GM18861 (cell line): ENCODE data around the gene CPS1.
A peak's percentile ranks its signal among the peaks of the same experiment; 100 is the strongest.

Experiments used
- ATAC-seq: cut with Tn5 transposase; IDR thresholded peaks from one replicate; pipeline ENCODE4 v1.9.1; 2021; ENCODE audit not compliant: unreplicated experiment

CPS1 gene

GRCh38 chr2:210556329-210556980 lies at the start of gene CPS1:
Gene CPS1, plus strand, starts transcription at chr2:210556599. Its CDS starts 135 bp downstream, at chr2:210556734.
- no peak for ATAC-seq

DNA sequence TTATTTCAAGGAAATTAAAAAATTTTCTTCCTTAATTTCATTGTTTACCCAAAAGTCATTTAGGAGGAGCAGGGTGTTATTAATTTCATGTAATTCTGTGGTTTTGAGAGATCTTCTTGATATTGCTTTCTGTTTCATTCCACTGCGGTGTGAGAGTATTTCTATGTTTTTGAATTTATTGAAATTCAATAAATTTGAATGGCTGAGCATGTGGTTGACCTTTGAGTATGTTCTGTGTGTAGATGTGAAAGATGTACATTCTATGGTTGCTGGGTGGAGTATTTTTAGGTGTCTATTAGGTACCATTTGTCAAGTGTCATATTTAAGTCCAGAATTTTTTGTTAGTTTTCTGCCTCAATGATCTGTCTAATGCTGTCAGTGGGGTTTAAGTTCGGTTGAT lies 40.5 kb upstream of the CPS1 start:
- ATAC-seq: no peak

GRCh38 chr2:210517264-210517663 lies 39.1 kb upstream of the CPS1 start:
- ATAC-seq: no peak

DNA sequence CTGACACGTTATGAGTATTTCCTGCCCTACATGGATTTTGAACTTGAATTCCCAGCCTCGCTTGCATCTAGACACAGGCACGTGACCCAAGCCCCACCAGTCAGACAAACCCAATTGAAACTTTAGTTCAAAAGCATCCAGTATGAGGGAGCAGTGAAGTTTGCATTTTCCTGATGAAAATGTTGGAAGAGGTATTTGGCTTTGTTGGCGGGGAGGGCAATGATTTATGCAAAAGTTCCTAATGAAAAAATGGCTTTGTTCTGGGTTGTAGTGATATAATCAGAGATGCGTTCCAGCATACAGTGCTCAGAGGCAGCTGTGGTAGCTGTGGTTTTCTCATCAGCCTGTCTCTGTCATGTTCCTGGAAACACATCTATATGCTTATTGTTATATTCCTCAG lies 36.8 kb upstream of the CPS1 start:
- no peak for ATAC-seq

DNA sequence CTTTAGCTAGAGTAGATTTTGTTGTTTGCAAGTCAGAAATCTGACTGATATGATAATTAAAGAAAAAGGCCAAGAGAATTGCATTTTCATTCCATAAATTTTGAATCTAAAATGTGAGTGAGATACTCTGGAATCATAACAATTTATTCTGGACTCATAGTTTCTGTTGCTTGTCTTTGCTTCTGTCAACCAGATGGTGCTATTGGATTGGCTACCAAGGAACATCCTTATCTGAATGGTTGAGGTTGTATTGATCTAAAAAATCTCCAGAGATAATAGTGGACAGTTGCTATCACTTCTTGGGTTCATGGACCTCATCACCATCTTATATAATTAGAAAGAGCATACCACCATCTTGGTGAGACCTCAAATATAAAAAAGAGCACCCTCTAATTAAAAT lies 34.0 kb upstream of the CPS1 start:
- ATAC-seq: no peak

DNA sequence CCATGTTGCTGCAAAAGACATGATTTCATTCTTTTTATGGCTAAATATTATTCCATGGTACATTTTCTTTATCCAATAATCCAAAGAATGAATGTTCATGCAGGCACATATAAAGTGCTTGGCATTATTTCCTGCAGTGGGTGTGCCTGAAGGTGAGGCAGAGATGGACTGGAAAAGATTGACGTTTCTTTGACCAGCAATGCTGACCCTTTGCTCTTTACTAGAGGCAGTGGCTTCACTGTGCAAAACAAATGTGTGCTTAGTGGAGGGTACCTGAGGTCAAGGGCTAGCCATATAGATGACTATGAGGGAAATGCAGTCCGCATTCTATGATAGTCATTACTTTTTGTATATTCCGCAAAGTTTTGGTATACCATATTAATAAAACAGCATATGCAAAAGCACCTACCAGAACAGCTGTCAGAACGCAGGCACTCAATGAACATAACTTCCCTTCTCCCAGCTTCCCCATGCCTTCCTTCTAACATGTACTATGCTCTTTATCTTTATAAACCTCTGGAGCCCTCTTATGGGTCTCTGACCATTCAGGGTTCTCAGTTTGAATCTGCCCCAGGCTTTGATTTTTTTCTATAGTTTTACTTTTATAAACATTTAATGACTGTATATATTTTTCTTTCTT lies 32.6 kb upstream of the CPS1 start:
- ATAC-seq: no peak

GRCh38 chr2:210524533-210524932 lies 31.9 kb upstream of the CPS1 start:
- ATAC-seq: no peak

DNA sequence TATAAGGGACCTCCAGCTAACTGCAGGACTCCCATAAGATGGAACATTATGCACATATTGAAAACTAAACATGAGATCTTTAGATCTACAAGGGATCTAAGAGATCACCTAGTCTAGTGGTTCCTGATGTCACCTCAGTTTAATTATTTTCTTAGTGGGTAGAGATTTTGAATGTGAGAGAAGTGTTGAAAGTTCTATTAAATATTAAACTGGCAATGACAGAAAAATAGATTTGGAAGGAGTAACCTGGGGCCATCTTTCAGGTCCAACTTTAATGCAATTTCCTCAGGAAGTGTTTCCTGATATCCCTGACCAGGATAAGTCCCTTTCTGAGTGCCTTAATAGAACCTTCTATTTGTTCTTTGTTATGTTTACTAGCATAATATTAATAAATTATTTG lies 29.1 kb upstream of the CPS1 start:
- ATAC-seq: peak; percentile 94

DNA sequence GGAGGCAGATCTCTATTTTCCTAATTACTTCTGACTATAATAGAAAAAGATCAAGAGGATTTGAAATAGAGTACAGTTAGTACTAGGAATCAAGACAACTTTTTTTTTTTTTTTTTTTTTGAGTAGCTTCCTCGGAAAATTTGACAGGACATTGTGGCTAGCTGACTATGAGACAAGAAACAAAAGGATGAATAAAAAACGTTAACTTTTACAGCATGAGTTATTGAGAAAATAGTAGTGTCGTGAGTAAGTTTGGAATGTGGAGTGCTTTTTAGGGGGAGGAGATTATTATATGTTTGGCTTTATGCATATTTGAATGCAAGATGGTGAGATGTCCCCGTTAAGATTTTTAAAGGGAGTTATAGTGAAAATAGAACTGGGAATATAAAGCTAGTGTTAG lies 27.7 kb upstream of the CPS1 start:
- ATAC-seq: no peak

DNA sequence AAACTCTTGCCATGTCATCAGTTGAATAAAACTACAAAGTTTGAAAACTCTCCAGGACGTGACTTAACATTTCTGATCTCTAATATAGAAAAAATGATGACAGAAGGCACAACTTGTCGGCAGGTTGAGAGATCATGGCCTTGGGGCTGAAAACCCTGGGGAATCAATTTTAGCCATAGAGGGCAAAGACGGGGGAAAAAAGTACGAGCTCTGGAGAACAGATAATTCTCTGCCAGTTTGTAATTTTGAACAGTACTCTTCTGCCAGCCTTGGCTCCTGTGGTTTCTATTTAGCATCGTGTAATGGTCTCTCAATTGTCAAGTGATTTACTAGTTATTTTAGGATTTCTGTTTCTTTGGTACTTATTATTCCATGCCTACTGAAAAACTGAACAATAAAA lies 25.3 kb upstream of the CPS1 start:
- no peak for ATAC-seq

DNA sequence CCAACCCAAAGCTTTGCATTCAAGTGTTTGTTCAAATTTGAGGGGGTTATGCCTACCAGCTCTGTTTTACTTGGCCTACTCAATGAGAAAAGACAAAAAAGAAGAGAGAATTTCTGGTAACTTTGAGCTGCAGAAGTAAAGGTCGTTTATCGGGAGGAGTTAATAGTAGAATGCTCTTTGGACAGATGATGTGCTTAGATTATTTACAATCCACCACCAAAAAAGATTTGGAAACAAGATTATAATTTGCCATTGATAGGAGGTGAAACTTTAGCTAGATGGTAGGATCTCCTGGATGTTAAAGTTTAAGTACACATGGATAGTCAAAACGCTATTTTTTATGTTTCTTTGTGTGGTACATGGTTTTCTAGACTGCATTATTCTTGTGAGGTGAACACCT lies 24.9 kb upstream of the CPS1 start:
- ATAC-seq: no peak

- no peak for ATAC-seq
Measured at GRCh38 chr2:210533389-210533788, 23.0 kb upstream of the CPS1 start.

DNA sequence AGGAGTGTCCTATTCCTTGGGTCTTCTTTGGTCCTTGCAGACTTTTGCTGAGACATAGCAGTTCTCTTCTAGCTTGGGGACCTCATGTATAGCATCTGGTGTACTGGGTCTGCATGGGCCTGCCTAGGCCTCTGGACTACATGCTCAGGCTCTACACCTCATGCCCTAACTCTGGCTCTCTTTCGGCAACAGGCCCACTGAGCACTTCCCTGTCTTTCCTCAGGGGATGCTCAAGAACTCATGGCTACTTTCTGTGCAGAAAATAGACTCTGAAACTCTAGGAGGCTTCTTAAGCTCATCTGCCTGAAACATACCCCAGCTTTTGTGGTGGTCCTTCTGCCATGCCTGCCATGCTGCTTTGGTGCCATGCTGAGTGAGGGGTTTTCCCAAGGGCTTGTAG lies 21.5 kb upstream of the CPS1 start:
- no peak for ATAC-seq

DNA sequence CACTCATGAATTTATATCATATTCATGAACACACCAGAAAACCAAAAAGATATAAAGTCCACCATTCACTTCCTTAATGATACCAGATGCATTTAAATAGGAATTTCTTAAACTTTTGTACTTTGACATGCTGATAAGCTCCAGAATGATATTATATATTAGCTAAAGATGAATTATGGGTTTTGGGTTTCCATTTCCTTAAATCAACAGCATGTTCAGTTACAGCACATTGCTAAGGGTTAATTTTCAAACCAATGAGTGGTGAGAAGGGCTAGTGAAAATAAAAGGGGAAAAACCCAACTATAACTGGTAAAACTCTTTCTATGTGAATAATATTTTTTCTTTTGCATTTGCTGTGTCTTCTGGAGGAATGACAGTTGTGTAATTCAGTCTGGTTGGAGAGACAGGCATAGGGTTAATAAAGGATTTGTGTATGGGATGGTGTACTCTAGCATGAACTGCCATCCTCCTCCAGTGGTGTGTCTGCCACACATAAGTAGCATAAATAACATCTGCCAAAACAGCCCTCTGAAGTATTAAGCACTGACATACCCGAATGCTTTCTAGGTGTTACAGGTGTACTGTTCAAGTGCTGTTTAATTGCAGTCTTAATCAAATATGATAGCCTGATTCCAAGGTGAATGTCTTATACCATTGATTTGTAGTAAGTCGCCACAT lies 19.3 kb upstream of the CPS1 start:
- ATAC-seq: peak; percentile 90

DNA sequence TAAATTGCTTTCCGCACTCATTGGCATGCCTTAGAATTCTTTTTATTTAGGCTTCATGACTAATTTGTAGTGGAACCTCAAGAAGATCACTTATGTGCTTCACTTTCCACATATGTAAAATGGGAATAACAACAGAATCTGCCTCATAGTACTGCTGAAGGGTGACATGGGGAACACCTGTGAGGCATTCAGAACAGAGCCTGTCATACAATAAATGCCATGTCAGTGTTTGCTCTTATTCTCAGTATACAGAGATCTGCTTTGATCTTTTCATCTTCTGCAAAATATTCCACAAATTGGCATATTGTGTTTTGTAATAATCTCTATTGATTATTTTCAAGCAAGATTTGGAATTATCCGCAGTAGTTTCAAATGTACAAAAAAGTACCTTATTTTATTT lies 17.4 kb upstream of the CPS1 start:
- ATAC-seq: no peak

GRCh38 chr2:210539578-210540416 lies 16.6 kb upstream of the CPS1 start:
- ATAC-seq: no peak

DNA sequence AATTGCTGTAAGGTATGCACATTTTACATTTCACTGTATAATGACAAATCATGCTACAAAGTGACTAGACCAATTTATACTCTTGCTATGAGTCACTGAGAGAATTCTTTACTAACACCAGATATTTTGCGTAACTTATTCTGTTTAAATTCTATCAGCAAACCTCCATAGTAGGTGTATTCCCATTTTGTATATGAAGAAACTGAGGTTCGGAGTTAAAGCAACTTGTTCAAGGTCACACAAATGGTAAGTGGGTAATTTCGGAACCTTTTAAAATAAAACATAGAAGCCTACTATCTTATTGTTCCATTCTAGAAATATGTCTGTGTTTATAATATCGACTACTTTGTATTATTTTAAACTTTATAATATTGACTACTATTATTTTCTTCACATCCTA lies 15.9 kb upstream of the CPS1 start:
- no peak for ATAC-seq

GRCh38 chr2:210540900-210541289 lies 15.5 kb upstream of the CPS1 start:
- no peak for ATAC-seq

- no peak for ATAC-seq
Measured at GRCh38 chr2:210541290-210541902, 15.0 kb upstream of the CPS1 start.

DNA sequence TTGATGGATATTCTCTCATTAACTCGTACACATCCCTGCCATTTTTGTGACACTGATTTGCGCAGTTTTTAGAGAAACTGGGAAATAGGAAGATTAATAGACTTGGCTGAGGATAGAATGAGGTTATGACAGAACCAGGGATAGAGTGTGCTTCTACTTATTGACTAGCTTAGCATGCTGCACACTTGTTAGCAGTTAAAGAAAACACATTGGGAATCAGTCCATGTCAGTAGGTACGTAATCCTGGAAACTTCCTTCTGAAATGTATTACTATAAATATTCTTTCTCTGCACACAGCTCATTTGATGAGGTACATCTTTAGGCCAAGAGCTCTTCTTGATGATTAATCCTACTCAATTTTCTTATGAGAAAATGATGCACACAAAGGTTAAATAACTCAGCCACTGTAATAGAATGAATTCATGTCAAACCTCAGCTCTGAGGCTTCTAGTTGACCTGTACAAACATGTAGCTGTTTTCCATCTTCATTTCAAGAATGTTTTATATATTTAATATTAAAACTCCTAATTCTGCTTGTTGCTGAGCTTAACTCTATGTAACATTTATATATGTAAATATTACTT lies 12.3 kb upstream of the CPS1 start:
- no peak for ATAC-seq

GRCh38 chr2:210544831-210545230 lies 11.6 kb upstream of the CPS1 start:
- ATAC-seq: no peak
